NCI-H1417 treated with DMSO at 0.1 percent for 48 hours (cell line): ENCODE measurements around the gene PRRX2.

ENCODE experiments used
- DNase-seq: peaks from one replicate; lab custom pipeline; 2025; lab: John Stamatoyannopoulos, UW

Gene PRRX2

GRCh38 chr9:129679537-129679936 is 14.1 kb downstream of the PRRX2 start:
- DNase-seq = no peak

DNA sequence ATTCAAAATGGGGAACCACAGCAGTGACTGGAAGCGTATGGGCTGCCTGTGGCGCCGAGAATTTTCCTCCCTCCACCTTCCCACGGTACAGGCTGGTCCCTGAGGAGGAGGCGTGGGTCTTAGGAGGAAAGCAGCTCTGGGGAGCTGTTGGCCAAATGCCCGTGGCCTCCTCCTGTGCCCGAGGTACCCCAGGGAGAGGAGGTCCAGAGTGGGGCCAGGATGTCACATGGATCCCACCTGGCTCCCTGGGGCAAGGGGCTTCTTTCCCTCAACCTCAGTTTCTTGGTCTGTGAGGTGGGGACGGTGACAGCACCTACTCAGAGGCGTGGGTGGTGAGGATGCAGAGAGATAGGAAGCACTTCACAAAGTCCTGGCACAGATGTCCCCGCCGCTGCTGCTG is 16.5 kb downstream of the PRRX2 start:
- DNase-seq = no peak

DNA sequence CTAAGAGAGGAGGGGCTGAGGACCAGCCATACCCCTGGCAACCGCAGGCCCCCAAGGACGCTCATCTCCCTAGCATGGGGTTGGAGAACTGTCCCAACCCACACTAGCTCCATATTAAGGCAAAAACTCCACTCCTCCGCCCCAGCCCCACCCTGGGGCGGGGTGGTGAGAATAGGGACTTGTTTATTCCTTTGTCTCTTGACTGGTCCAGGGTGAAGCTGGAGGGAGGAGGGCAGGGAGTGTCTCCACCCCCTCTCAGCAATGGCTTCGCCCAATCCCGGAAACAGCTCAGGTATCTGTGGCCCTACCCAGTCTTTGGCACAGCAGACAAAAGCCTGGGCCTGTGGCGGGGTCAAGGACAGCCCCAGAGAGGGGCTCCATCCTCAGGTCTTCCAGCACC is 16.9 kb downstream of the PRRX2 start:
- DNase-seq = no peak

GRCh38 chr9:129685220-129685932 is 19.9 kb downstream of the PRRX2 start:
- no peak for DNase-seq

DNA sequence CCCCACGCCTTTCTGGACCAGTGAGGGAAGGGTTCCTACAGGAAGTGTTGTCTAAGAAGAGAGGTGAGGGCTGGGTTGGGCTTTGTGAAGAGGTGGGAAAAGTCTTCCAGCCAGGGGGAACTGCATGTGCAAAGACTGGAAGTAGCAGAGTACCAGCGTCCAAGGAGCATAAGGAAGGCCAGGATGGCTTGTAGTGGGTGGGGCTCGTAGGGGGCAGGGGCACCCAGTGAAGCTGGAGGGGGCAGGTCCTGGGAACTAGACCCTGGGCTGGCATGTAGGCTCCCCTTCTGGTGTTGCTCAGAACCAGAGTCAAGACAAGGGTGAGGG is 20.4 kb downstream of the PRRX2 start:
- DNase-seq = no peak

DNA sequence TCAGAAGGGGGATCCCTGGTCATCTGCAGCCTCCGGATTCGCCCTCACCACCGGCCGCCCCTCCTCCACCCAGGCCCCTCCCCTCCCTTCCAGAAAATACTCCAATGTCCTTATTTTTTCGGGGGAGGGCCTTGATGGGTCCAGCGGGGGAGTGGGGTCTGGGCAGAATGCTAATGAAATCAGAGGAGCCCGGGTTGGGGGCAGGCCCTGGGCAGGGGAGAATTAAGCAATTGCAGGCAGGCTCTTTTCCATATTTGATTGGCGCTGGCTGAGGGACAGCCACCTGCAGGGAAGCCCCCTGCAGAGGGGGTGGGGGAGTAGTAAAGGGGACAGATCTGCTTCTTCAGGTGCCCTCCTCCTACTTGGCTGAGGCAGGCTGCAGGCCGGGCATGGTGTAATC is 21.3 kb downstream of the PRRX2 start:
- DNase-seq = no peak

DNA sequence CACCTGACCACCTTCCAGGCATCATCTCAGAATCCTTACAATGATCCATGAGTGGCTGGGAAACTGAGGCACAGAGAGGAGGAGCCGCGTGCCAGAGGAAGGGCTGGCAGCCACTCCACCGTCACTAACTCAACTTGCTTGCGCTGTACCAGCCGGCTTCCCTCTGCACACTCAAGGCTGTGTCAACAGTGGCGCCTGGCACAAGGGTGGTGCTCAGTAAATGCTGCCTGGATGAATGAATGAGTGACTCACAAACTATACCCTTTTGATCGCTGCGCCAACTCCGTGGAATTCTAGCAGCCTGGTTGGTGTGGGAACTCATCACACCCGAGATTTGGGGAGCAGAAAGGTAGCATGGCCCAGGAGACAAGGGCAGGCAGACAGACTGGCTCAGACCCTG is 21.9 kb downstream of the PRRX2 start:
- no peak for DNase-seq

DNA sequence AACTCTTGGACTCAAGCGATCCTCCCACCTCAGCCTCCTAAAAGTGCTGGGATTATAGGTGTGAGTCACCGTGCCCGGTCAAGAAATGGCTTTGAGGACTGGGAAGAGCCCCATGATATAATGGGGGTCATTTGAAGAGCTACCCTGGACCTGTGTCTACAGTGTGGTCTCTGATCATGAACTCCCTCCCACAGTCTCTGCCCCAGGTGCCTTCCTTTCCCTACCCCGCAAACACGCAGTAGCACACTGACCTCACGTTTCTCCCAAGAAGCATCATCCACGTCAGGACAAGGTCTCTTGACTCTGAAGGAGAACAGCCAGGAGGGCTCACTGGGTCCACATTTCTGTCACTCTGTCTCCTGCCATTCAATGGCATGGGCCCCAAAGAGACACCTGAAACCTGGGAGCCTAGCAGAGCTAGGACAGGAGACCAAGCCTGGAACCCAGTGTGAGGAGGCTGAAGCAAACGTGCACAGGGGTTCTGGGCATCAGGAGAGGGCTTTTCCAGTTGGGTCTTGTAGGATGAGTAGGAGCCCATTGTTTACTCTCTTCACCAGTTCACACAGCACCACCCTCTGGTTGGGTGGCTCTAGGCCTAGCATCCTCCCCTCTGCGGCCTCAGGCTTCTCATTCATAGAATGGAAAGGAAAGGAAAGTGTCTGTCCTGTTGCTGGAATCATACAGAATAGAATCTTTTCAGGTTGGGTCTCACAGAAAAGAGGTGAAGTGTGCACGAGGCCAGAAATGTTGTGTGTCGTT is 23.0 kb downstream of the PRRX2 start:
- DNase-seq = no peak

- DNase-seq = no peak
Observed at GRCh38 chr9:129692534-129692933, 27.1 kb downstream of the PRRX2 start.

- DNase-seq = no peak
Observed at GRCh38 chr9:129693741-129694140, 28.3 kb downstream of the PRRX2 start.

DNA sequence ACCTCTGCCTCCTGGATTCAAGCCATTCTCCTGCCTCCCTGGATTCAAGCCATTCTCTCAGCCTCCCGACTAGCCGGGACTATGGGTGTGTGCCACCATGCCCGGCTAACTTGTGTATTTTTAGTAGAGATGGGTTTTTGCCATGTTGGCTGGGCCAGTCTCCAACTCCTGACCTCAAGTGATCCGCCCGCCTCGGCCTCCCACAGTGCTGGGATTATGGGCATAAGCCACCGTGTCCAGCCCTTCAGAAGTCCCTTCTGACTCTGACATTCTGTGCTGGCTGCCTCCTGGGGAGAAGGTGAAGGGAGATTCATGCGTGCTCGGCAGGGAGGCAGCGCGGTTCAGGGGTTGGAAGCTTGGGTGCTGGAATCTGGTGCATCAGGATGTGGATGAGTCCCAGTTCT is 28.8 kb downstream of the PRRX2 start:
- no peak for DNase-seq

DNA sequence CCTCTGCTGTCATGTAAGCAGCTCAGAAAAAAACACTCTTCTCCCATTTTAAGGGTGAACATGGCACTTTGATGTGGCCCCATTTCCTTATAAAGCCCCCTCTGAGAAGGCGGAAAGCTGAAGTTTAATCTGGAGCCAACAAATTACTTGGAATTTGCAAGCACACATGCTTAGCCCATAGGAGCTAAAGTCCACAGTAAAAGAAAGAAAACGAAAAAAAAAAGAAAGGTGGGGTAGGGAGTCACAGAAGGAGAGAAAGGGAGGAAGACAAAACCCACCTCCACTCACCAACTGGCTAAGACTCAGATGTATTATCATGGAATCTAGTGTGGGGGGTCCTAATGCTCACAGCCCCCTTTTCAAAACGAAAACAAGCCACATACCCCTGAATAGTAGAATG is 30.4 kb downstream of the PRRX2 start:
- no peak for DNase-seq

DNA sequence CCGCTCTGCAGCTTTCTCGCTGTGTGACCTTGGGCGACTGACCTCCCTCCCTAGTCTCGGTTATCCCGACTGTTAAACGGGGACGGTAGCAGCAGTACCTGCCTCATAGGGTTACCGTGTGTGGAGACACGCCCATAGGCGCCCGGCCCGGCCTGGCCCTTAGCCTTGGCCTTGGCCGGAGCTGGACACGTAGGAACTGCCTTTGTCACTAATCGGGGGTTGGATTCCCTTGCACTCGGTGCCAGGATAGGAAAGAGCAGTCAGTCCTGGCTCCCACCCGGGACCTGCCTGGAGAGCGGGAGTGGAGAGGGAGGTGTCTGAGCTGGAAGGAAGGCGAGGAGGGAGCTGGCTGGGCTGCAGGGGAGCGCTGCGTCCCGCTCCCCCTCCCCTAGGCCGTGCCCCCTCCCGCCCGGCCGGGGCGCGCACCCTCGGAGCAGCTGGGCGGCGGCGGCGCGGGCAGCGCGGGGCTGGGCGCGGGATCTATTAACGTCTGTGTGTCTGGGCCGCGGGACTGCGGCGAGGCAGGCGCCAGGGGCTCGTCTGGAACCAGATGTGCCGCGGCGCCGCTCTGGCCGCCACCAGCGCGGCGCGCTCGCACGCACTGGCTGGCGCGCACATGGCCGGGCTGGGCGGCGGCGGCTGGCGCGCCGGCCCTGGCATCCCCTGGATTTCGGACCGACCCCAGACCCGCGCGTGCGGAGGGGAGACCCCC is 31.7 kb downstream of the PRRX2 start:
- DNase-seq = no peak

DNA sequence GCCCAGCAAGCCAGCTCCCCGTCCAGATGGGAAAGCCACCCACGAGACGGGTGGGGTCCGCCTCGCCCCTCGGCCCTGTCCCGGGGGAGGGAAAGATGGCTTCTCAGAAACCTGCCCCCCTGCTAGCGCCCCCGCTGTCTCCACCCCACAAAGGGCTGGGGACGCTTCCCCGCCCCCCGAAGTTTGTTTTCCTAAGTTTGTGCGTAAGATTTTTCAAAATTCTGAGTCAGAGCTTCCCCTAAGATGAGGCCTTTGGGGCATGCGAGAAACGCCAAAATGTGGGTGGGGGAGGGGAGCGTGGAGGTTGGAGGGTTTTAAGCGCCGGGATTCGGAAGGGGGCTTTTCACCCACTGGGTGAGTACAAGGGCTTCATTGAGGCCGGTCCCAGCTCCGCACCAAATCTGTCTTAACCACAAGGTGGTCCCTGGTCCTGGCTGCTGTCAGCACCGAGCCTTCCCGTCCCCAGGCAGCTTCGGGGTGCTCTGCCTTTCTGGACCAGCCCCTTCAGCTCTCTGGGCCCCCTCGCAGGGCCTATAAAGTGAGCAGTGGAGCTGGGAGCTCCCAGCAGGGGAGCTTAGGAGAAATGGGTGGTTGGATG is 32.3 kb downstream of the PRRX2 start:
- DNase-seq = no peak

DNA sequence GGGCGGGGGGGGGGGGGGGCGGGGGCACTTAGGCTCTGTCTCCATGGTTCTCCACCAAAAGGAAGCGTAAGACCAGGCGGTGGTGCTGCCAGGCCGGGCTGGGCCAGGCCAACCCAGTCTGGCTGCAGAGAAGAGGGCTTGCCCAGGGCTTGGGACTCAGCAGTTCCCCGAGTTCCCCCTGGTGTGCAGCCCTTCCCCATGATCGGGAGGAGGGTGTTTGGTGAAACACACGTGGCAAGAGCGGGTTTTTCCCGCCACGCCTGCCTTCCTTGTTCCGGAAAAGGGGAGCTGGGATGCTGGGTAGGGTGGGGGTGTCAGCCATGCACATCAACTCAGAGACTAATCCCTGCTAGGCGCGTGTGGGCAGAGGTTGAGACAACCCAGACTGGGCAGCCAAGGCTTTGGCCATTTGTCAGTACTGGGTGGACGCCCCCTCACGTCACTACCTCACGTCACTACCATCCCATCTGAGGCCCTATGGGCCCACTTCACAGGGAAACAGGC is 32.9 kb downstream of the PRRX2 start:
- DNase-seq = no peak

- no peak for DNase-seq
Observed at GRCh38 chr9:129701054-129701453, 35.6 kb downstream of the PRRX2 start.

GRCh38 chr9:129701549-129701948 is 36.1 kb downstream of the PRRX2 start:
- DNase-seq = no peak

- no peak for DNase-seq
Observed at GRCh38 chr9:129702589-129703520, 37.4 kb downstream of the PRRX2 start.

GRCh38 chr9:129703667-129704355 is 38.4 kb downstream of the PRRX2 start:
- DNase-seq = no peak

DNA sequence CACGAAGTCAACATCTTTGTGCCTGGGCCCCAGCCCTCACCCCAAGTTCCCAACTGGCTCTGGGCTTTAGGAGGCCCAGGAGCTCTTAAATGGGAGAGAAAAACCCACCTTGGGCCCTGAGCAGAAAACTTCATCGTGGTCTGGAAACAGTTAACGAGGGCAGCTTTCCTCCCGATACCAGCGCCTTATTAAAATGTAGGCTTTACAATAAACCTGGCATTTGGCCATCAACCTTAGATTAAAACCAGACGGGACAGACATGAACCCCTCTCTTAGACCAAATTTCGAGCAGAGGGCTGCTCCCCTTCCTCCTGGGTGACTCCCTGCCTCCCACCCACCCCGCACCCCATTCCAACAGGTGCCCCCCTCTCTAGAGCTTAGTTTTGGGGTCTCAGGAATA is 39.4 kb downstream of the PRRX2 start:
- no peak for DNase-seq

GRCh38 chr9:129708793-129709192 is 43.3 kb downstream of the PRRX2 start:
- no peak for DNase-seq
